GM12875 (cell line): Measurements from ENCODE around the gene ZNF655.
"Not testable (repeated sequence)": the region's sequence is repeated elsewhere in the genome, so short reads cannot be mapped to it uniquely, and the experiment has no call there.

Source experiments
- H3K4me3 ChIP-seq: one replicate; pipeline ENCODE4 v1.5.1; 2011; ENCODE audit warnings: low read depth, low read length, control low read depth
- TF ChIP-seq, protein P1 (sequence below): IDR thresholded peaks from 2 replicates; pipeline ENCODE4 v1.5.1; 2011; ENCODE audit warnings: low read depth, mild to moderate bottlenecking, control low read depth, inconsistent platforms, low read length, moderate library complexity, borderline replicate concordance; ENCODE audit not compliant: insufficient read depth

Gene ZNF655

DNA sequence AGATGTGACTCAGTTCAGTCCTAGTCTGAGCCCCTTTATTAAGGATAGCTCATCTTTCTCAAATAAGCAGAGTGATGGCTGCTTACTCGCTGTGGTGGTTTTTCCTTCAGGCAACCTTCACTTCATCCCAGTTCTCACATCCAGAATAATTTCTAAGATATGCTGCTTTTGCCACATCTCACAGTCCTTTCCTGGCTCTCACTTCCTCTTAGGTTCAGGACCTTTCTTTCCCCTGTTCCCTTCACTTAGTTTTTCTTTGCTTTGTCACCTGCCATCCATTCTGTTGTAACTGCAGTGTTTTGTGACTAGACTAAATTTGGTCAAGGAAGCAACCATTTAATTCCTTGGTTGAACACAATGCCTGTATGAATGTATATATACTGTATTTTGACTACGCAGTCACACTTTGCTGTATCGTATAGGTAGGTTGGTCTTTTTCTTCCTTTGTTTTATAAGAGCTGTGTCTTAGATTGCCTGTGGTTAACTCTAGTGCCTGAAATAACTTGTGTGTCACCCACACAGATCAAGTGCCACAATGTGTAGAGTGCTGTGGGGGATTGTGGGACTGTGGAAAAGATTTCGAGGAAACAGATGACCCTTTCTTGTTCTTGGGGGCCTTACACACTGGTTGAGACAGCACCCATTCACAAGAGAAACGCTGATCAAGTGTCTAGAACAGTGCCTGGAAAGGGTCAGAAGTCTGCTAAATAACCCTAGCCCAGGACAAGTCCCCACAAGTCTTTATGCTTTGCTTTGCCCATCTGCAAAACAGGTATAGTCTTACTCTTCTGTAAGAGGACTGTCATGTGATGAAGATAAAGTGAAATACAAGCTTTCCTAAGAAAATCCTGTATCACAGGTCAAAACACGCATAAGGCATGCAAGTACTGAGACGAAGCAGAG lies 2.6 kb downstream of the ZNF655 start:
- TF ChIP-seq, protein P1, sequence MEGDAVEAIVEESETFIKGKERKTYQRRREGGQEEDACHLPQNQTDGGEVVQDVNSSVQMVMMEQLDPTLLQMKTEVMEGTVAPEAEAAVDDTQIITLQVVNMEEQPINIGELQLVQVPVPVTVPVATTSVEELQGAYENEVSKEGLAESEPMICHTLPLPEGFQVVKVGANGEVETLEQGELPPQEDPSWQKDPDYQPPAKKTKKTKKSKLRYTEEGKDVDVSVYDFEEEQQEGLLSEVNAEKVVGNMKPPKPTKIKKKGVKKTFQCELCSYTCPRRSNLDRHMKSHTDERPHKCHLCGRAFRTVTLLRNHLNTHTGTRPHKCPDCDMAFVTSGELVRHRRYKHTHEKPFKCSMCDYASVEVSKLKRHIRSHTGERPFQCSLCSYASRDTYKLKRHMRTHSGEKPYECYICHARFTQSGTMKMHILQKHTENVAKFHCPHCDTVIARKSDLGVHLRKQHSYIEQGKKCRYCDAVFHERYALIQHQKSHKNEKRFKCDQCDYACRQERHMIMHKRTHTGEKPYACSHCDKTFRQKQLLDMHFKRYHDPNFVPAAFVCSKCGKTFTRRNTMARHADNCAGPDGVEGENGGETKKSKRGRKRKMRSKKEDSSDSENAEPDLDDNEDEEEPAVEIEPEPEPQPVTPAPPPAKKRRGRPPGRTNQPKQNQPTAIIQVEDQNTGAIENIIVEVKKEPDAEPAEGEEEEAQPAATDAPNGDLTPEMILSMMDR, result no peak
- H3K4me3 ChIP-seq, result no peak overlapping the region

DNA sequence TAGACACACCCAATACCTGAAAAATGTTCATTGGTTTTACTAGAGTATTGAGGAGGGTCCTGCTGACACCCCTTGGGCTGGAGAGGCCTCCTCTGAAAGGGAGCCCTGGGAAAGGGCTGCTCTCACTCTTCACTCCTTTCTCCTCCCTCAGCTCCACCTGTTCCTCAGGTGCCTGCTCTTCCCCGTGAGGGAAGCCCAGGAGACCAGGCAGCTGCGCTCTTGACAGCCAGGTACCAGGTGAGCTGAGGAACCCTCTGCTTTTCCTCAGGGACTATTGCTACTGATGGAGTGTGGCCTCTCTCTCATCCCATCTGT lies 3.3 kb downstream of the ZNF655 start:
- TF ChIP-seq, protein P1, result no peak
- H3K4me3 ChIP-seq, result no peak overlapping the region

DNA sequence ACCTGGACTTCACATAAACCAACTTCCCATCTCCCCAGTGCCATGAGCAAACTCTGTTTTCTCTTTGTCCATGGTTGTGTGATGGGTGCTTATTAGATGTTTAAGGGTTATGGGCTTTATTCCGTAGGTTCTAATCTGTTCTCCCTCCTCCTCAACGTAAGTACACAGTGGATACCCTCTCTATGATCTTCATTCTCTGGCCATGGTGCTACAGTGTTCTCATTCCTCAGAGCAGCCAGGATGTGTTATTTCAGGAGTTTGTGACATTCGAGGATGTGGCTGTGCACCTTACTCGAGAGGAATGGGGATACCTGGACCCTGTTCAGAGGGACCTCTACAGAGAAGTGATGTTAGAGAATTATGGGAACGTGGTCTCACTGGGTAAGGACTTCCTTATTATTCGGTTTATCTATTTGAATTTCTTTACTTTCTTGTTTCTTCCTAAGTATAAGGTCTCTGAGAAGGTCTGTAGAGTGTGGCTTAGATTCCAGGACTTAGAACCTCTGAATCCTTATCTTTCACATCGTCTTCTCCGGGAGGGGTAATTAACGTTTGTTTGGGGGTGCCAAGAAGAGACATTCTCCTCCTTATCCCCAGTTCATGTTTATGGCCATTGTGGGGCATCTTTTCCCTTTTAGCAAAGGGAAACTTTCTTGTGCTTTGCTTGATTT lies 3.8 kb downstream of the ZNF655 start:
- TF ChIP-seq, protein P1, result no peak
- no peak overlapping the region for H3K4me3 ChIP-seq

DNA sequence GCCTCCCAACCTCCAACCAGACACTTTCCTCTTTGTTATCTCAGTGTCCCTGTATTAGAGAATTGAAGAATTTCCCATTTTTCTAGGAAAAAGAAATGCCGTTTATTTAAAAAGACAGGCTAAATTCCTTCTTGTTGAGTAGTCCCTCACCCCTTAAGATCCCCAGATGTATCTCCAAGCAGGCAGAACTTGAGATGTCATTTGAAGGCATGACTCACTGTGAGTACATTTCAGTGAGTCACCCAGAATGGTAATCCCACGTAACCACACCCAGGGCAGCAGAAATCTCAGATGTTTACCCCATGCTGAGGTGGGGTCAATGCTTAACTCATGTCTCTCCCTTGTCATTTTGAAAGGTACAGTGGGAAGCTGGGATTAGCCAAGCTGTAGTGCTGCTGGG lies 4.4 kb downstream of the ZNF655 start:
- H3K4me3 ChIP-seq, result no peak overlapping the region
- TF ChIP-seq, protein P1, result no peak

DNA sequence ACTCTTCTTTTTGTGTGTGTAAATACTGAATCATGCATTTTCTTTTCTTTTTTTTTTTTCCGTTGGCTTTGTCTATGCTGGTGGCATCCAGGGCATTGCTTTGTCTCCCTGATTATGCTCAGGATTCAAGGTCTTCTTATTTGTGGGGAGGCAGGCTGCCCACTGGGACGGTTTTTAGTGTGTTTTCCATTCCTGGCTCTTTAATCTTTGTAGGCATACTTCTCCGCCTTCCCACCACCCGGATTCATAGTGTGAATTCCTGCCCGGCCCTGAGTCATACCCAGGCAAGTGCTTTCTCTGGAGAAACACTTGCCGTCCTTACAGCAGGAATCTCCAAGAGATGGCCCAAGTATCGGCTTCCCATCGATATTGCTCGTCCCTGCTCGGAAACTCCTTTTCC lies 5.2 kb downstream of the ZNF655 start:
- no peak overlapping the region for H3K4me3 ChIP-seq
- TF ChIP-seq, protein P1, result no peak

DNA sequence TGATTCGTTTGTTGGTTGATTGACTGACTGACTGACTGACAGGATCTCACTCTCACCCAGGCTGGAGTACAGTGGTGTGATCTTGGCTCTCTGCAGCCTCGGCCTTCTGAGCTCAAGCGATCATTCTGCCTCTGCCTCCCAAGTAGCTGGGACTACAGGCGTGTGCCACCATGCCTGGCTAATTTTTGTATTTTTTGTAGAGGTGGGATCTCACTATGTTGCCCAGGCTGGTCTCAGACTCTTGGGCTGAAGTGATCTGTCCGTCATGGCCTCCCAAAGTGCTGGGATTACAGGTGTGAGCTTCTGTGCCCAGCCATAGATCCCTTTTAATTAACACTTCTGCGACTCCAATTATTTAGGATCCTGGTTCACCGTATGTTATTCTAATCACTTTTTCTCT lies 10.3 kb downstream of the ZNF655 start:
- not testable (repeated sequence) for H3K4me3 ChIP-seq

DNA sequence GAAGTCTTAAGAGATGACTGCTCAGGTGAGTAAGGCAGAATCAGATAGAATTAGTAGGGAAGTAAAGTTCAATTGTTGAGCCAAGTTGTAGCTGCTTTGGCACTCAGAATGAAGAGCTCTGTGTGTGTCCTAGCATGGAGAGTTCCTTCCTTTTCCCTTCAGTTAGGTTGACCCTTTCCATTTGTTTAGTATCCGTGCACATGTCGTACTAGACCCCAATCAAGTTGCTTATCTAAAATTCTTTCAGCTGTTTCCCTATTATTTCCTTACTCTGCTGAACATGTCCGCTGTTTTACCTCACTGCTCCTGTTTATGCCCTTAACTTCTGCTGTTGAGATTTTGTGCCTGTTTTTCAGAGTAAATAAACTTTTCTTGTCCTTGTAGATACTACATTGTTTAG lies 13.3 kb downstream of the ZNF655 start:
- no peak overlapping the region for H3K4me3 ChIP-seq
- TF ChIP-seq, protein P1, result no peak
